HG03066 (cell line): ENCODE results near the gene RAB25.

Source experiments
- ATAC-seq: cut with Tn5 transposase; IDR thresholded peaks from one replicate; pipeline ENCODE4 v1.9.1; 2021; ENCODE audit warnings: low read depth; ENCODE audit not compliant: unreplicated experiment

RAB25 gene

GRCh38 chr1:156078728-156079127, 17.8 kb downstream of the RAB25 start:
- no peak for ATAC-seq

DNA sequence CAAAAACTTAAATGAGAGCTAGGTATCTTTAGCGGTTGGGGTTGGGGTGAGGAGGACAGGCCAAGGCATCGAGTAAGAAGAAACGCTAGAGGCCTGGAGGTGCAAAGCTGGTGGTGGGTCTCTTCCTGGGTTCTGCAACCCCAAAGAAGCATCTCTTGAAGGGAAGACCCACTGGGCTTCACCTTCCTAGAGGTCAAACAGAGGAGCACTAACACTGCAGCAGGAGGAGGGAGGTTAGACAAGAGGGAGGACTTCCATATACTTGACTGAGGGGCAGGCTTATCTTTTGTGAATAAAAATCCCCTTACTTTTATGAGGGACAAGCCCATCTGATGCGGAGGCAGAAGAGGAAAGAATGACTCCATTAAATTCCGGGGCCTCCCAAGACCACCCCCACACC, 18.8 kb downstream of the RAB25 start:
- no peak for ATAC-seq

DNA sequence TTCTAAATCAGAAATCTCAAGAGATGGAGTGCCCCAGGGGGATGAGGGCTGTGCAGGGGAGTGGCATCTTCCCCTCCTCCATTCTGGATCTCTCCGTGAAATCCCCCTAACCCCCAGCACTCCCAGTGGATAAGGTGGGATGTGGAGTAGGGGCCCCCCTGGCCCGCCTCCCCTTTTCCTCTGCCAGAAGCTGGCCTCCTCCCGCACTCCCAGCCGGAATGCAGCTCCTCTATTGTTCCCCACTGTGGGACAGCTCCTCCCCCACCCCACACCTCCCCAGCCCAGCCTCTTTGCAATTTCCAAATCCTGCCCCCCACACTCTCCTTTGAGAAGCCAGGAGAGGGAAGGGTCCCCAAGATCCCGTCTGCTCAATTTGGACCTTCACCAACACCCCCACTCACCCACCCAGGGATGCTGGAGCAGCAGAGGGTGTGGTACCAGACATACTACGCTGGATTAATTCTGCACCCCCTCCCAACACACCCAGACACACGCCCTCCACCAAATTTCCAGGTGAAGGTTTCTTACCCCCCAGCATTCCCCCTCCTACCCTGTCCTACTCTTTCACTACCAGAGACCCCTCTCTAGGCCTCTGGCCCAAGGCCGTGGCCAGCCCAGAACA, 19.4 kb downstream of the RAB25 start:
- no peak for ATAC-seq

DNA sequence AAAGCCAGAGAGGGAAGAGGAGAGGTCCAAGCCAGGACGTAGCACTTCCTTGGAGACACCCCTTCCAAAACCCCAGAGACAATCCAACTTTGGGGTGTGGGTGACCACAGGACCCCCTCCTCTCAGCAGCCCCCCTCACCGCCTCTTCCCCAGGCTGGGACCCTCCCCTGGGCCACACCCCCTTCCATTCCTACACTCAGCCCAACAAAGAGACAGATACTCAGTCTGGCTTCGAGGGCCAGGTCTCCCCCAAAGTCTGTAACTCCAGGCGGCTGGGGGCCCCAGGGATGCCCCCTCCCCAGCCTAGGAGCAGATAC, 19.9 kb downstream of the RAB25 start:
- no peak for ATAC-seq

GRCh38 chr1:156081180-156081916, 20.4 kb downstream of the RAB25 start:
- no peak for ATAC-seq

DNA sequence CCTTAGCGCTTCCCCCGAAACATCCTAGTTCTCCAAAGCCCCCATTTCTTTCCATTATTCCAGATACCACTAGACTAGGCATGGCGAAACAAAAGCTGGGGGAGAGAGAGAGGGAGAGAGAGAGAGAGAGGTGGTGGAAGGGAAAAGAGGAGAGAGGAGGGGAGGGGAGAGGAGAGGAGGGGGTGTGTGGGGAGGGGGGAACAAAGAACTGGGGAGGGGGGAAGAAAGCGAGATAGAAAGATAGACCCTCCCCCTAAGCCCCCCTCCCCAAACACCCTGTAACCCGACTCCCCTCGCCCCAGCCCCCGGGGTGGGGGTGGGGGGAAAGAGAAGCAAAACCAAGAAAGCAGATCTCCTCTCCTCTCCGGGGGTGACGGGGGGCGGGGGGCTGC, 21.0 kb downstream of the RAB25 start:
- ATAC-seq = no peak

DNA sequence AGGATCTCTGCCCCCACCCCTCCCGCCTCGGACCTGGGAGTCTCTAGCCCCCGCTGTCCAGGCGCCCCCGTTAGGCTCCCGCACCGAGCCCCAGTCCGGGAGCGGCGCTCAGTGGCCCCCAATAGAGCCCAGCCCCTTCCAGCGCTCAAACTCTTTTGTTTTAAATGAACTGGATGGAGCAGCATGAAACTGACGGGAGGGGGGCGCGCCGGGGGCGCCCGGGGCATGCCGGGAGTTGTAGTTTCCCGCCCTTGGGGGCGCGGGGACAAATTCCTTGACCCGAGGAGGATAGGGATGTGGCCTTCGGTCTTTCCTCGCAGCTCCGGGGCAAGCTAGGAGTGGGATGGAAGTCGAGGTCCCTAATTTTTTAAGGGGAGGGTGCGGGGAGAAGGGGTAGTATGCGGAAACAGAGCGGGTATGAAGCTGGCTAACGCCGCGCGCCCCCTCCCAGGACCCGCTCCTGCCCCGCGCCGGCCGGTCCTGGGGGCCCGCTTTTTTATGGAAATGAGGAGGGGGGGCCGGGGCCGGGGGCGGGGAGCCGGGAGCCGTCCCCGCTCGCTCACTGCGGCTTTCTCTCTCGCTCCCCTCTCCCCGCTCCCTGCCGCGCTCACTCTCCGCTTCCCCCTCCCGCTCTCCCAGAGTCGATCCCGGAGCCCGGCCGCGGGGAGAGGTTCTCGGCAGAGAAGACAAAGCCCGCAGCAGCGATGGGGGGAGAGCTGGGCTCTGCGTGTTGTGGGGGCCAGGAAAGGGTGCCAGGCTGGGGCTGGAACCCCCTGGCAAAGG, 21.5 kb downstream of the RAB25 start, which contains the start of gene MEX3A:
Gene MEX3A (minus strand): TSS at position 157 of the 783 bp plus-strand sequence. CDS start 467 bp downstream, outside the sequence.
- peak; percentile 78 for ATAC-seq

DNA sequence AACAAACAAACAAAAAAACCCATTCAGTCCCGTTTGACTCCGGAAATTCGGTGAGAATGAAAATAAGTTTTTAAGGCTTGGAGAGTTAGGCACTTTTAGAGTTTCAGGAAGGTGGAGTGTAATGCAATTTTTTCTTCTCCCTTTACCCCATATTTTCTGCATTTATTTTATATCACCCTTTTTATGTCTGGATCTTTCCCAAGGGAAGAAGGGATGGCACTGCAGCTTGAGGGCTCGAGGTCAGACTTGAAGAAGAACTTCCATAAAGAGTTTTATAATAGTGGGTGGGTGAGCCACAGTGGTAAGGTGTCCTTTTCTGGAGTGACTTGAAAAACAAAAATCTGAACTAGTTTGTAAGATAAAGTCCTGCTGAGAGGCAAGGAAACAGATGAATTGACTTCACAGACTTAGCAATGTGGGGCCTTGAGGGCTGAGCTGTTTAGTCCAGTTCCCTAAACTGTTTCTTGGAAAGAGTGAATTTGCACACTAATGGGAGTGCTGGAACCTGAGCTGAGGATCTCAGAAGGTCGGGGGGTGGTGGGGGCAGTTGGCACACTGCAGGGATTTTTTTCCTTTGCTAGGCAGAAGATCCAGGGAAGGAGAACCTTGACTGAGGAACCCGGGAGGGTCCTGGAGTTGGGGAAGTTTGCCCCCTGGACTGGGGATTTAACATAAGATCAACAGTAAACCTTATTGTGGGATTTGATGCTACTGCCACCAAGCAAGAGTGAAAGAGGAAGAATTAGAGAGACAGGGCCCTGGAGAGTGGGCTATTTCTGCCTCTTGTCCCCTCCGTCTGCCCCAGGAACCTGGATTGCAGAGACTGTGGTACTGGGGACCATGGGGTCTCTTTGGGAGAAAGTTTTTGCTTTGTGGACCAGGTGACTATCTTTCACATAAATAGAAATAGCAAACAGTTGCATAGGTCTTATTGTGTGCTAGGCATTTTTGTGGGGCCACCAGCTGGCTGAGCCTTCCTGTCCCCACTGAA, 23.1 kb downstream of the RAB25 start:
- ATAC-seq = no peak

DNA sequence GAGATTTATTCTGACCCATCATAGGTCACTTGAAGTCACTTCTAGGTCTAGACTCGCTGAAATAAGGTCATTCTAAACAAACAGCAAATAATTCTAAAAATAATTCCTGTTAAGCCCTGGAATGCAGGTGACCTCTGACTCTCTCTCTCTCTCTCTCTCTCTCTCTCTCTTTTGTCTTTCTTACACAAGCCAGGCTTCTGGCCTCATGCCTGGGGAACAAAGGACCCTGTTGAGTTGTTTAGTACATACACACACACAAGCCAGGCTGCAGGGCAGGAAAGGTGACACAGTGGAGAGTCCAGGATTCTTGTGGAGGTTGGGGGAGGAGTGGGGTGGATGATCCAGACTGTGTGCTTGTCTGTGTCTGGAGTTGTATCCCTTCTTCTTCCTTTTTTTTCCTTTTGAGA, 25.3 kb downstream of the RAB25 start:
- ATAC-seq = no peak

- no peak for ATAC-seq
Observed at GRCh38 chr1:156089704-156090103, 28.7 kb downstream of the RAB25 start.

DNA sequence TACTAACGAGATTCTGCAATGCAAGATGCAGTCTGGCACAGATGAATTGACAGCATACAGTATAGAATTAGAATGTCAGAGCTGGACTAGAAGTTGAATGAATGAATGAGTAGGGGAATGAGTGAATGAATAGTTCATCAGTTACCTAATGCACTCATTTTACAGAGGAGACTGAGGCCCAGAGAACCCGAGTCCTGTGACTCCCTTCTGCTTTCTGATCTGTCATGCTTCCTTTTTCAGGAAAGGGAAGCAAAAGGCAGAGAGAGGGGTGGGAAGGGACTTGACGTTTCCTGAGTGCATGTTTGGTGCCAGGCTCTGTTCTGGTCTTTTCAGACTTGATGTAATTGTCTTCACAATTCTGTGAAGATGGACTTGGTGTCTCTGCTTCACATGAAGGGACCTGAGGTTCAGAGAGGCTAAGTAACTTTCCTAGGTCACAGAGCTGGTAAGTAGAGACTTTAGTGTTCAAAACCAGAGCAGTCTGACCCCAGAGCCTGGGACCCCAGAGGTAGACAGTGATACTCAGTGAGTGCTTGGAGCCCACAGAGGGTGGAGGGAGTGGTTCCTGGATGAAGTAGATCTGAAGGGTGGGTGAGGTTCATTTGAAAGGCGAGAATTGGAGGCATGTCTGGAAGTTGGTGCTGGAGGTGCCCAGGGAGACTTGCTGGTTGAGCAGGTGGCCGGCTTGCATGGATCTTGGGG, 29.3 kb downstream of the RAB25 start:
- no peak for ATAC-seq

- ATAC-seq = no peak
Observed at GRCh38 chr1:156090840-156091188, 29.9 kb downstream of the RAB25 start.

DNA sequence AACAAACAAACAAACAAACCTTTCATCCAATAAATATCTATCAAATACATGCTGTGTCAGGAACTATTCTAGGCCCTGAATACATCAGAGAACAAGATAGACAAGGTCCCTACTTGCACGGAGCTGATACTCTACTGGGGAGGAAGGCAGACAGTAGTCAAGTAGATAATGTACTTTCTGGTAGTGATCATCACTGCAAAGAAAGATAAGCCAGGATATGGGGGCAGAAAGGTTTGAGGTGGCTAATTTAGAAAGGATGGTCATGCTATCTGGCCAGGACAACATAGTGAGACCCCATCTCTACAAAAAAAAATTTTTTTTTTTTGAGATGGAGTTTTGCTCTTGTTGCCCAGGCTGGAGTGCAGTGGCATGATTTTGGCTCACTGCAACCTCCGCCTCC, 30.6 kb downstream of the RAB25 start:
- no peak for ATAC-seq

- no peak for ATAC-seq
Observed at GRCh38 chr1:156095906-156096508, 35.0 kb downstream of the RAB25 start.

GRCh38 chr1:156096640-156097391, 35.9 kb downstream of the RAB25 start:
- peak; percentile 70 for ATAC-seq

DNA sequence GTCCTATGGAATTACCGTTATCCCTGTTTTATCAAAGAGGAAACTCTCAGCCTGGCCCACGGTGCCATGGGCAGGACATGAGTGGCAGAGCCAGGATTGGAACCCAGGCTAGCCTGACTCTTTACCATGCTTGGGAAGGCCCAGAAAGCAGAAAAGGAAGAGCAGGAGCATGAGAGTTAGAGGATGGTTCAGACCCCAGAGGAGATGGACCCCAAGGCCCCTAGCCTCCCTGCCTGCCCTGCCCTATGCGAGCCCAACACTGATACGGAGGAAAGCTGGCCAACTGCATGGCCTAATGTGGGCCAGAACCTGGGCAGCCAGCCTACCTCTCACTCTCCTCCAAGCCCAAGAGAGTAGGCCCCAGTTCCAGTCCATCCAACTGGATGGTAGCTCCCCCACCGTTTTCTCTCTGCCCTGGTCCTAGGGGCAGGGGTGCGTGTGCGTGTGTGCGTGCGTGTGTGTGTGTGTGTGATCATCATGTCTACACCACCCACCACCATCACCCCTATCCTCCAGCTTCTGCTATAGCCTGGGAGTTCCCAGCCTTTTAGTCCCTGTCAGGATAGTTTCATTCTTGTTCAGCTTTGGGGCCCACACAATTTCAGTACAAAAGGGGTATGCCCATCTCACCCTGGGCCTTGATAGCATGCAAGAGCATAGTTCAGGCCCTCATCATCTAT, 36.7 kb downstream of the RAB25 start:
- no peak for ATAC-seq

DNA sequence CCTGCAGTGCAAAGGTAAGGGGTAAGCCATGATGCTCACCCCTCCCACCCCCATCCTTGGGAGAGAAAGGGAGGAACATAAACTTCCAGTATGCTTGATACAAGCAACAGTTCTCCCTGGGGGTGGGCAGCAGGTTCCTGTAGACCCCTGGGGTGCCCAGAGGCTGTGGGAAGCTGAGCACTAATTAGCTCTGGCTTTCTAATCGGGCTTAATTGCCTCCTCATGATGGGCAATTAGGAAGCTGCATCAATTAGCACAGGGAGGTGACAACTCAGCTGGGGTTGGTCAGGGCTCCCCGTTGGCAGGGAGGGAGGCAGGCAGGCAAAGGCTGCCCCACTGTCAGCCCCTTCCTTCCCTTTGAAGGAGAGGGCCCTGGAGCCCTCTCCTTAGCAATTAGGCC, 37.8 kb downstream of the RAB25 start:
- no peak for ATAC-seq

DNA sequence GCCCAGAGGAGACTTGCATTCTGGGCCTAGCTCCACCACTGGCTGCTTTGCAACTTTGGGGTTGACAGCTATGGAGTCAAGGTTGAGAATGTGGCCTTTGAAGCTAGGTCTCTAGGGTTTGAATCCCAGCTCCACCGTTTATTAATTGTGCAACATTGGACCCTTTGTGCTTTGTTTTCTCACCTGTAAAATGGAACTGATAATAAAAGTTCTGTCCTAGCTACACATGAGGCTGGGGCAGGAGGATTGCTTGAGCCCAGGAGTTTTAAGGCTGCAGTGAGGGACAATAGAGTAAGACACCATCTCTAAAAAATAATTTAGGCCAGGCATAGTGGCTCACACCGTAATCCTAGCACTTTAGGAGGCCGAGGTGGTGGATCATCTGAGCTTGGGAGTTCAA, 38.3 kb downstream of the RAB25 start:
- no peak for ATAC-seq
